ENCODE measurements around the gene FRYL. TPM values are rescaled to one million over a fixed set of nuclear protein-coding genes. Genes with fewer than 3 reads are reported as not detected.
A peak's percentile ranks its signal among the peaks of the same experiment; 100 is the strongest.

FRYL gene
- total RNA-seq, 1 donor from 2014 or later, result 22.9 TPM

DNA sequence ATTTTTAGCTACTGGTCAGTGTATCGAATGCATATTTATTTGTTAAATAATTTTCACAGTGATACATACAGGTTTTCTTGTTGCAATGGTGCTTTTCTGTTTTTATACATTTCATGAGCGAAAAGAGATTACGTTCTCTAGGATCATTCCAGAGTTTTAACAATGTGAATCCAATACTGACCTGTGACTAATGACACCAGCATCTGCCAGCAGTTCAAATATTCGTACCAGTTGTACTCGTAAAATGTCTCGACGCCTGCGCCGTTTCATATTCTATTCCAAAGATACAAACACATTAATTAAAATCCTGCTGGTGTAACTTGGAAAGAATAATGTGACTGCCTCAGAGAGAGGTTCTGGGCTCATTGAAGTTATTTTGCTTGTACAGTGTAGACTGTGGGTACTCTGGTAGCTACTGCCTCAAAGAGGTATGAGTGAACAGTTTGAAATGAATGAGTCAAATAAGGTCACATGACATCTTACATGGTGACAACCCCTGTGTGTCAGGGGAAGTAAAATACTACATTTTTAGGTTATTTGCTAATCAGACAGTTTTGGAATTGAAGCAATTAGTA lies 209.3 kb downstream of the FRYL start:
- DNase-seq (ENCODE audit: low spot score), result no peak
- ATAC-seq, result no peak

DNA sequence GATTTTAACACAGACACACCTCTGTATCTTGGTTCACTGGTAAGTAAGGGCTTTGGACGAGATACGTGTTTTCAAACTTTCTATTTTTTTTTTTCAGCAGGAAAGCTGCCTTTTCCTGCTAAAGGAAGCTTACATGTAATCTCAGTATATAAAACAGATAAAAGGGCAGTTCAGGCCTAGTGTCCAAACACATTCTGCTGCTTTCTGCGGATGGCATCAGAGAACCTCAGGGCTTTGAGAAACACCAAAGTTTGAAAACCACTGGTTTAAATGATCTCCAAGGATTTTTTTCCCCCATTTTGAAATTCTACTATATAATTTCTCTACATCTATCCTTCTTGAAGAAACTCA lies 214.1 kb downstream of the FRYL start:
- ATAC-seq (no peak), DNase-seq (ENCODE audit: low spot score) (no peak)

DNA sequence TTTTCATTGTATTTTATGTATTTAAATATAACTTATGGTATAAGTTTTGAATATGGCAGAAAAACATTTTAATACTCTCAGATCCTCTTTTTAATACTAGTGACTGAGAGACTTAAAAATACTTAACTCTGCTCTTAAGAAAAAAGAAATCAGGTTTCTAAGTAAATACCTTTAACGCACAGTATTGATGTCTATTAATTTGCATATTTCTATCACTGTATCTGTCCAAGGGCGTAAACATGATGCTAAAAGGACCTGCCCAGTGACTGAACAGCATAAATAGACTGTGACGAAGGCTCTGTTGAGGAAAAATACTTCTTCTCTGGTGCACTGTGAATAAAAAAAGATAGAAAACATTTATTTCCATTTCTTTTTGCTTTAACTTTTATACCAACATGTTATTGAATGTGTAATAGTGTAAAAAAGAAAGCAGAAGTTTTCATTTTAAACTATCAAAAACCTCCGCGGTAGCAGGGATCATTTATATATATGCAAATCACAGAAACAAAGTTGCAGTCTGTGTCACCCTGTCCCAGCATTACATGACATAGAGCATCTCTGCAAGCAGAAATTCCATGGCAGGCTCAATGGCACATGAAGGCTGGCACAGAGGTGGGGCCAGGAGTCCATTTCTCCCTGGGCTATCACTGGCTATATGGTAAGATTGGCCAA lies 214.6 kb downstream of the FRYL start:
- DNase-seq (ENCODE audit: low spot score) (no peak), ATAC-seq (no peak)

DNA sequence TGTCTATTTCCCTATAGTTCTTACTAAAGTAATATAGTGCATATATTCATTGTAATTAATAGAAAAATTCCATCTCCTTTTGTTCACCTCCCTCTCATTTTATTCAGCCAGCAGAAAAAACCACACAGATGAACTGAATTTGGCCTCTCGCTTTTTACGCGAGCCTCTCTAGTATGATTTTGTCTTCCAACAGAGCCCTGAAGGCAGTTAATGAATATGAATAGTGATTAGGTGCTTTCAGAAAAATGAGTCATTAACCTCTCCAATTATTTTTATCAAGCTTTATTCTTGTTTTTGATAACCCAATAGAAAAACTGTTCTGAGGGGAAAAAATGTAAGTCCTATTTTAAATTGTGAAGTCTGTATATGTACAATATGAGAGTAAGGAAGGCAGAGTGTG lies 215.9 kb downstream of the FRYL start:
- DNase-seq (ENCODE audit: low spot score) (no peak), ATAC-seq (no peak)

DNA sequence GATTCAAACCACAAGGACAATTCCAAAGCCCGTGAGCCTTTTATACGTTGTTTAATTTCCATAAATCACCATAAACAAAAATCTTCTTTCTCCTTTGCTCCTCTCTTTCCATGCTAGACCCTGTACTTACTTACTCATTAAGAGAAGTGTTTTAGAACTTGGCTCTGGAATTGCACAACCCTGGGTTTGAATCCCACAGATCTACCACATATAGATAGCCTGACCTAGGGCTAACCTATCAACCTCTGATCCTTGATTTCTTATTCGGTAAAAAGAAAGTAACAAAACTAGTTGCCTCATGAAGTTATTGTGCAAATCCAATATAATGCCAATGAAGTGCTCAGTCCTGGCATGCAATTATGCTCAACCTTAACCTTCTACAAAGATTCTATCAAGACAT lies 221.3 kb downstream of the FRYL start:
- DNase-seq (ENCODE audit: low spot score) (no peak), ATAC-seq (no peak)

DNA sequence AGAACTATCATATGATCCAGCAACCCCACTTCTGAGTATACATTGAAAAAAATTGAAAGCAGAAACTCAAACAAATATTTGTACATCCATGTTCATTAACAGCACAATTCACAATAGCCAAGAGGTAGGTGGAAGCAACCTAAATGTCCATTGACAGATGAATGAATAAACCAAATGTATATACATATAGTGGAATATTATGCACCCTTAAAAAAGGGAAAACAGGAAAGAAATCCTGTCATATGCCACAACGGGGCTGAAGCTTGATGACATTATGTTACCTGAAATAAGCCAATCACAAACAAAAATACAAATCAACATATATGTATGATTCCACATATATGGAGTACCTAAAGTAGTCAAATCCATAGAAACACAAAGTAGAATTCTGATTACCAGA lies 222.1 kb downstream of the FRYL start:
- ATAC-seq (no peak), DNase-seq (ENCODE audit: low spot score) (no peak)

DNA sequence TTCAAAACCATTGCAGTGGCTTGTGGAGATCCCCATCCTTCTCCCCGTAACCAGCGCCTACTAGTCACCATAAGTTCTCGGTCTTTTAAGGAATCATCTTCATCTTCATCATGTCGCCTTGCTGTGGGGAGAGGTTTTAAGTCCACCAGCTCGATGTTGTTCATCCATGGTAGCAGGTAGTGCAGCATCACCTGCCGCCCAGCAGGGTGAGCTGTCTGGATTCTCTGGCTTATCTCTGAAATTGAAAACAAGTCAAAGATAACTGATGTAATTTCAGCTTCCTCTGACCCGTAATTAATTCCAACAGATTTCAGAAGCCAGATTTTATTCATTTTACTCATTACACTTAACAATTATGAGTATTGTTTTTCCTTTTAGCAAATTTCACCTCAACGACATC lies 222.6 kb downstream of the FRYL start:
- peak; percentile 26 for ATAC-seq
- no peak for DNase-seq (ENCODE audit: low spot score)

DNA sequence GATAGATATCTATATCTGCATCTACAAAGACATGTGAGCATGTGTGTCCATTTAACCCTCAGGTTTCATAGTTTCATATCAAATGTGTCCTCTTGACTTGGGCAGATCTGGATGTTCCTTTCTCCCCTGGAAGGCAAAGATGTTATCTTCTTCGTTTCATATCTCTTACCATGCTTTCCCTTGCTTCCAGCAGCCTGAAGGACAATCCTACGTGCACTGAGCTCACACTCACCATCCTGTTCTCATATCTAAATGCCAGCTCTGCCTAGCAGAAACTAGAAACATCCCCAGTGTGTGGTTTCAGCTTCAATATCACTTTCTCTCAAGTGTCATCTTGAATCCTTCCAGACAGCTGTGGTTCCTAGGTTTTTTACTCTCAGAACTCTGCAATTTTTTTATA lies 223.8 kb downstream of the FRYL start:
- DNase-seq (ENCODE audit: low spot score), result no peak
- ATAC-seq, result no peak

DNA sequence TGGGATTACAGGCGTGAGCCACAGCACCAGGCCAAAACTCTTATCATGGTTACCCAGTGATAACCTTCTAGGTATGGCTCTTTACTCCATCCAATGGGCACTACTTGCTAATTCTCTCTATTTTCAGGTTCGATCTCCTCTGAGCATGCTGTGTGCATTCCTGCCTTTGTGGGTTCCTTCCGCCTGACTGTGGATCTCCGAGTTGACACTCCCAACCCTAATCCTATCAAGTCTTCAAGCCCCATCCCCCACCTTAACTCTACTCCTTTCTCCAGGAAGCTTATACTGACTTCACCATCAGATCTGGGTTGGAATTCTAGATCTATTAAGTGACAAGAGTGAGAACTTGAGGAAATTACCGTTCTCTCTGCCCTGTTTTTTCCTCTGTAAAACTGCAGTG lies 225.5 kb downstream of the FRYL start:
- DNase-seq (ENCODE audit: low spot score) (no peak), ATAC-seq (no peak)

DNA sequence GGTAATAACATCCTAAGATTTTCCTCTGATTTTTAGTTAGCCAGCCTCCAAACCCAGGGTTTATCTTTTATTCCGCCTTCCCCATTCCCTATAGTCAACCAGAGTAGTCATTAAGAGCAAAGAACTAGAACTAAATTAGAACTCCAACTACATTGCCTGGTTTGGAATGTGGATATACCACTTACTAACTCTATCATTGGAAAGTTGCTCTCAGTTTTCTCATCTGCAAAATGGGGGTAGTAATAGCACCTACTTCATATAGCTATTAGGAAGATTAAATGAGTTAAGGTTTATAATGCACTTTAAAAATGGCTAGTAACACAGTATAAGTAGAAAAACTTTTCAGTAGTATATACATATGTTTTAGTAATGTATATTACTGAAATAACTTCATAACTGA lies 226.4 kb downstream of the FRYL start:
- no peak for ATAC-seq

DNA sequence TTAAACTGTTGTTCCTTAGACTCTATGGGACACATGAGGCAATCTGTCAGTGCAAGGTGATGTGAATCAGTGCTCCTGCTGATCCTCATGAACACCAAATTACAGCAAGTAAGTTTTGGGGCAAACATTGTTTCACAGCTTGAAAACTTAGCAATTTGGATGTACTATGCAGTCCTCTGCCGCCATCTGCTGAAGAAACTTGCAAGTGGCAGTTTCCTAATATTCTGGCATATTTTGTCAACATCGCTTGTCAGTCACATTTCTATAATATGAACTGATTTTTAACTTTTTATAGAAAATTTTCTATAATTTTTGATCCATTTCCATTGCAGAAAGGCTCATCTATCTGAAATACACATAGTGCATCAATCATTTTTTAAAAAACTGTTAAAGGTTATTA lies 233.7 kb downstream of the FRYL start:
- ATAC-seq, result peak; percentile 80
- no peak for DNase-seq (ENCODE audit: low spot score)

More for the DNA sequence above, 226.4 kb downstream of the FRYL start:
- no peak for DNase-seq (ENCODE audit: low spot score)

DNA sequence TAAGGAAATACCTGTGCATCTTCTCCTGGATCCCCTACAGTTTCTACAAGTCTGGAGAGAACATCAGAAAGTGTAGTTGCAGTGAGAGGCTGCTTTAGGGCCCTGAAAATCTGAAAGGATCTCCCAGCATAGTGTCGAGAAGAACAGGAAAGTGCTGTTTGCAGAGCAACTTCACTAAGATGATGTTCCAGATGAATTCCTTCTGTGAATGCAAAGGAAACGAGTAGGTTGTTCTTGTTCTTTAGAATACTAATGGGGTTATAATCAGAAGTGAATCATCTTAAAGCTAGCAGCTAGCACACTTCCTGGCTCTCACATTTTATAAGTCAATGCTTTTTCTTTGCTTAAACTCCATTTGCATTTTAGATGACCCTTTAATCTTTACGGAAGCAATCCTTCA lies 236.3 kb downstream of the FRYL start:
- no peak for DNase-seq (ENCODE audit: low spot score)
- ATAC-seq, result no peak

DNA sequence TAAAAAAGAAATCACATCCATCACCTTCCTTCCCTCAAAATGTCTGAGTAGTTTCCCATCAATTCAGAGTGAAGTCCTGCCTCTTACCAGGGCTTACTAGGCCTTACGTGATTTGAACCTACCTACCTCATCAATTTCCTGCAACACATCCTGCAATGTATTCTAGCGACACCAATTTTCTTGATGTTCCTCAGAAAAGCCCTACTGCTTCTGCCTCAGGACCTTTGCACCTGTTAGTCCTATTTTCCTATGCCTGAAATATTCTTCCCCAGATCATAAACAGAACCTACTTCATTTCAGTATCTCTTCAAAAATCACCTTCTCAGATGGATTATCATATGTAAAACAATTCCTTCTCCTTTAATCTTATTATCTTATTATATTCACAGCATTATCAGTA lies 237.2 kb downstream of the FRYL start:
- ATAC-seq (no peak), DNase-seq (ENCODE audit: low spot score) (no peak)

DNA sequence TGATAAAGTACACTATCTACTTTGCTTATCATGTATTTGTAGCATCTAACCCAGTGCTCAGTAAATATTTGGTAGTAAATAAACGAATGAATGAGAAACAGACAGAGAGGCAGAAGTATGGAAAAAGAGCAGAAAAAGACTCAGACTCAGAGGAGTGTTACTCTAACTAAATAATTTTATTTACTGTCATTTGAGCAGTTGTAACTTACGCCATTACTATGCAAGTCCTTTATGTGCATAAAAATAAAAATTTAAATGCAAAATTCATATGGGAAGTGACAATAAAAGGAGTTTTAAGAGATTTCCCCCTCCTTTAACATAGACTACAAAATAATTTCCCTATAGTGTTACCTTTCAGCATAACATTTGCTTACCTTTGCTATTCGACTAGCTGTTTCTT lies 240.5 kb downstream of the FRYL start:
- ATAC-seq (no peak), DNase-seq (ENCODE audit: low spot score) (no peak)

DNA sequence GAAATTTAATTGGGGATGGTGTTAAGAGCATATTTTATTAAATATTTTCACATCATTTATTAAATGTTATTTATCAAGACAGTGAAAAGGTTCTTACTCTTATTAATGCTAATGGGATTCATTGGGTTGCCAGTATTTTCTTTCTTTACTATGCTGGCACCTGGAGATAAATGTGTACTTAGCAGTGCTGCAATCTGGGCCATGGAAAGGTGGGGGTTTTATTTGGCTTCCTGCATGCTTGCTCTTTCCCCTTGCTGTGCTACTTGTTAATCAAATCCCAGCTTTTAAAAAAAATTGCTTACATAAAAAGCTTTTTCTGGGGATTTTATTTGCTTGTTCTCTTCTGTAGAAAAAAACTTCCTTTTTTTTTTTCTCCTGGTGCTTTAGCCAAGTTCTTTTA lies 241.7 kb downstream of the FRYL start:
- ATAC-seq, result peak; percentile 98
- peak; percentile 65 for DNase-seq (ENCODE audit: low spot score)

DNA sequence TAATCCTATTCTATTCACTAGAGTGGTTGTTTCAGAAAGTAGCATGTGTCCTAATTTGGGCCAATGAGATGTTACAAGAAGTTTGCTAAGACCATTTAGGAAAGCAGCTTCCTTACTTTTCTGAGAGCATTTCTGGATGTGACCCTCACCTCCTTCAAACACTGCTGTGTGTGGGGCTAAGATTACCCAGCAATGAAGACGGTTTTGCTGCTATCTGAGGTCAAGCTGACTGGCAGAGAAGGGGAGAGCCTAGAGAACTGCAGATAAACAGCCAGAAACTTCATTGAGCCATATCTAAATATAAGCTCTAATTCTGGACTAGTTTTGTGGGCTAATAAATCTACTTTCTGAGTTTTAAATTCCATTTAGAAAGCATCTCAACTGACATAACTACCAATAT lies 253.7 kb downstream of the FRYL start:
- no peak for ATAC-seq

DNA sequence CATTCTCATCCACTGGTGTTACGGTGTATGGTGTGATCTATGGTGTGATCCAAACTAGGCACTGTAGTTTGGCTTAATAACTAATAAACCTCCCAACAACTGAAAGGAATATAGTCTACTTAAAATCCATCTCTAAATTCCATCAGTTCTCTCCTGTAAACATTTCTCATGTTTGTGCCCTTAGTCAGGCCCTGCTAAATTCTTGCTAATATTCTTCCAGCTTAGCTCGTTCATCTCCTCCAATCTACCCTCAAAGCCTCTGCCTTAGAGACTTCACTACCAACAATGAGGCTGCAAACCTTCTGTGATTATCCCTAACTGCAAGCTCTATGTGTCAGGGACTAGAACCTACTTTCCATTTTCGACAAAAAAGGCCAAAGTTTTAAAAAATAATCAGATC lies 261.9 kb downstream of the FRYL start:
- DNase-seq (ENCODE audit: low spot score) (no peak), ATAC-seq (no peak)

More for the DNA sequence above, 253.7 kb downstream of the FRYL start:
- no peak for DNase-seq (ENCODE audit: low spot score)

DNA sequence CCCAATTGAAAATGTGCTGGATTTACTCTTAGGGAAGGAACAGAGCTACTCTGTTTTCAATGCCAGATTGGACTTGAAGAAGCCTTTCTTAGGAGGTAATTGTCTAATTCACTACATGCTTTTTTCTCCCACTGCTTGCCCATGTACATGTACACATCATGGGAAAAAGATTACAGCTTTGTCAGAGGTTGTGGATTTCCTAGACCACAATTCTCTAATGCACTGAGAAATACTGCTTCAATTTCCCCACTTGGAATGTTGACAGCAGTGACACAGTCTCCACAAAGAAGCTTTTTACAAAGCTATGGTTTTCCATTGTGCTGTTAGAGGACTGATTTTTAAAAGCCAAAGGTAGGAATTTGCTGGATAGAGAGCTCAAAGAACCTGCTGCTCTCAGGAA lies 270.5 kb downstream of the FRYL start:
- DNase-seq (ENCODE audit: low spot score) (no peak), ATAC-seq (no peak)

DNA sequence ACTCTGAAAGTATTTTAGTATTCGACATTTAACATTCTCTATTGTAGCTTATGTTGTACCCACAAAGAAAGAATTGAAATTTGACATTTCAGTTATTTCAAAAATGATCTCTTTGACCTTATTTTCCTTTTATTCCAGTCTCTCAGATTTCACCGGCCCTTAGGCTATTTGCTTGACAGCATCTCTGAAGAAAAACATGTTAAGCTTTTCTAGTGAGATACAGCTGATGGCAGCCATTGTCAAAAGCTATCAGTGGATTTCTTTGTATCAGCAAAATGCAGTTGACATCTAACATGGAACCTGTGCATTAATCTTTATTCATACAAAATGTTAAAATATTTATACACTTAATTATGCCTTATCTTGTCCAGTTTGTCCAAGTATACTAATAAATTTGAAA lies 273.4 kb downstream of the FRYL start:
- ATAC-seq (no peak), DNase-seq (ENCODE audit: low spot score) (no peak)

DNA sequence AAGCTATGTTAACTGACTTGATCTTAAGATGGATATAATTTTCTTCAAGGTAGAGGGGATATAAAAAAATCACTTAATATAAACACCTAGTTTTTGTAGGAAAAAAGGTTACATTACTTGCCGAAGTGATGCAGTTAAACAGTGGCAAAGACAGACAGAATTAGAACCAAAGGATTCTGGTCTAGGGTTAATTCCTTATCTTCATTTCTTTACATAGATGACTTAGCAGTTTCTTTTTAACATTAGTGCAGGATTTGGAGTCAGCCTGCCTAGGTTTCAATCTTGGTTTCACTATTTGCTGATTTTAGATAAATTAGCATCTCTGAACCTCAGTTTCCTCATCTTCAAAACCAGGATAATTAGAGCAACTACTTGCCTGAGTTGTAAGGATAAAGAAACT lies 275.7 kb downstream of the FRYL start:
- DNase-seq (ENCODE audit: low spot score) (no peak), ATAC-seq (no peak)

DNA sequence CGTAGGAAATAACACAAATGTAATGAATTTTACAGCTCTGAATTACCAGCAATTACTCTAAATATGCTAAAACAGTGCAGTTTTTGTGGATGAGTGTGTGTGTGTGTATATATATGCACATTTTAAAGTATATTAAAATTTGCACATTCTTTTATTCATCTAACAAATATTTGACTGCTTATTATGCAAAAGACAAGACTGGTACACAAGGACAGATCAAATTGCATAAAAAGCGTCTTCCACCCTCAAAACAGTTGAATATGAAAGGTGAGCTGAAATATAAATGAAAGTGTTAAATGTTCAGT lies 276.1 kb downstream of the FRYL start:
- ATAC-seq (no peak), DNase-seq (ENCODE audit: low spot score) (no peak)

DNA sequence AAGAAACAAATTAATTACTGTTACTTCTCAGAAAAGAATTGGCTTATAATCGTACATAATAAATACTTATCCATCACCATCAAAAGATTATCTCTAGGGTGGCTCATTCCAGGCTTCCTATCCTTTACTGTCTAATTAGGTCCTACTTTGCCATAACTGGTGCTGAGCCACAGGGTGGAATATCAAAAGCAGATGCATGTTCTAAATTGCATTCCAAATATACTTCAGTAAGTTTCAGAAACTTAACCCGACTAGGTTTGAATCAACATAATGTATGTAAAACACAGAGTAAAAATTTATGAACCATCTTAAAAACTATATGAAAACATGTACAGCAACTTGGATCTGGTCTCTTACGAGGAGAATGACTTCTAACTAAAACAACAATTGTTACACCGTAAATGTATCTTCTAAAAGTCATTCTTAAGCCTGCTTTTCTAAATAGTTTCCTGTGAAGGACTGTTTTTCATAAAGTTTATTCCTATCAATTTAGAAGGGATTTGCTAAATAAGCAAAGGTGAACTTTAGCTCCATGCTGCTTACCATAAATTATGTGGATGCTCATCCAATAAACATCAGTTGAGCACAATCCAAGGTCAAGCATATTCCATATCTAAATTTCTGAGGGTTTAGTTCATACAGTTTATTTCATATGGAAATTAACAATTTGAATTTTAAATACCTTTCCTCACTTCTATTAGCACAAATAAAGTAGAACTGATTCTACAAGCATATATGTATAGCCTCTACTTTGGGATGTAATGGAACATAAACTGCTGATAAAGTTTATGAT lies 276.6 kb downstream of the FRYL start:
- ATAC-seq, result no peak
- no peak for DNase-seq (ENCODE audit: low spot score)

All from left lobe of liver (tissue), 2 donors.